B cell (primary cell): ENCODE results near the gene ERCC2. TPM values are rescaled to one million over a fixed set of nuclear protein-coding genes. Genes with fewer than 3 reads are reported as not detected.

Experiments used
- ATAC-seq: fragments of 200-7000 bp; cut with Tn5 transposase; one replicate; pipeline ENCODE4 v1.10.0; 2021; ENCODE audit warnings: low read depth, mild to moderate bottlenecking, moderate number of reproducible peaks, moderate library complexity
- CTCF ChIA-PET: fragments of 350-600 bp; sonication (Branson Sonifier 250); formaldehyde crosslinking; loops from one replicate; lab custom pipeline; 2021; ENCODE audit warnings: antibody characterized with exemption, inconsistent platforms; lab: Charles Lee
- POLR2A ChIA-PET: fragments of 350-600 bp; sonication (Branson Sonifier 250); formaldehyde crosslinking; loops from one replicate; lab custom pipeline; 2021; ENCODE audit warnings: antibody characterized with exemption; lab: Charles Lee
- DNase-seq: peaks from one replicate; pipeline ENCODE4 v3.0.0; 2013
- H2AFZ ChIP-seq: 2 replicates; pipeline ENCODE4 v1.6.1; 2012; ENCODE audit warnings: mild to moderate bottlenecking, low read depth, low read length; ENCODE audit not compliant: insufficient read depth, poor library complexity, severe bottlenecking
- H3K27ac ChIP-seq, 2 donors: 1 replicate in 1 of 2; 2 replicates in 1 of 2; pipeline ENCODE4 v1.5.1; 2012 to 2013; ENCODE audit warnings: low read length in 2 of 2, mild to moderate bottlenecking in 2 of 2, moderate library complexity in 1 of 2
- H3K27me3 ChIP-seq, 4 experiments: fragments of 200-600 bp in 1 of 4; sonication (generic) in 1 of 4; replicated peaks in 1 of 4; 1 replicate in 2 of 4; 2 replicates in 2 of 4; pipeline versions ENCODE4 v1.6.1 to v1.7.0; 2013 to 2016; ENCODE audit warnings: low read length in 3 of 4, mild to moderate bottlenecking in 2 of 4, mixed read lengths in 1 of 4, moderate library complexity in 1 of 4; ENCODE audit not compliant: insufficient read depth in 4 of 4, control insufficient read depth in 3 of 4; ENCODE audit errors: control extremely low read depth in 1 of 4
- H3K36me3 ChIP-seq, 2 experiments: replicated peaks in 1 of 2; 1 replicate in 1 of 2; 2 replicates in 1 of 2; pipeline versions ENCODE4 v1.6.1 to v1.7.1; 2013; ENCODE audit warnings: low read length in 1 of 2; ENCODE audit not compliant: insufficient read depth in 2 of 2, control insufficient read depth in 1 of 2; ENCODE audit errors: control extremely low read depth in 1 of 2, extremely low read depth in 1 of 2
- H3K4me1 ChIP-seq, 2 donors: fragments of 200-600 bp in 1 of 2; sonication (generic) in 1 of 2; 1 replicate in 1 of 2; 2 replicates in 1 of 2; pipeline versions ENCODE4 v1.5.1 to v1.6.1; 2013 to 2017; ENCODE audit warnings: low read length in 2 of 2; ENCODE audit not compliant: control insufficient read depth in 2 of 2, insufficient read depth in 2 of 2
- H3K4me2 ChIP-seq: replicated peaks from 2 replicates; pipeline ENCODE3; 2012; ENCODE audit warnings: mild to moderate bottlenecking, low read depth, low read length; ENCODE audit not compliant: poor library complexity, severe bottlenecking
- H3K4me3 ChIP-seq, 5 experiments: fragments of 200-600 bp in 1 of 5; sonication (generic) in 1 of 5; 1 replicate in 3 of 5; 2 replicates in 2 of 5; pipeline versions ENCODE4 v1.5.1 to v1.7.0; 2011 to 2016; ENCODE audit warnings: low read length in 4 of 5, mild to moderate bottlenecking in 4 of 5, low read depth in 2 of 5, control low read depth in 1 of 5, moderate library complexity in 1 of 5; ENCODE audit not compliant: insufficient read depth in 1 of 5; ENCODE audit errors: control extremely low read depth in 1 of 5, extremely low read depth in 1 of 5
- H3K79me2 ChIP-seq: fragments of 200-600 bp; sonication (generic); one replicate; pipeline ENCODE4 v1.6.0; 2016; ENCODE audit warnings: low read length; ENCODE audit not compliant: control insufficient read depth, insufficient read depth
- H3K9ac ChIP-seq: fragments of 200-600 bp; sonication (generic); 2 replicates; pipeline ENCODE4 v1.6.1; 2017; ENCODE audit warnings: mild to moderate bottlenecking, low read length, moderate library complexity
- H3K9me3 ChIP-seq, 3 donors: one replicate each; pipeline versions ENCODE4 v1.6.1 to v1.7.1; 2013; ENCODE audit warnings: low read length in 2 of 3; ENCODE audit not compliant: control insufficient read depth in 2 of 3, insufficient read depth in 1 of 3; ENCODE audit errors: control extremely low read depth in 1 of 3
- H4K20me1 ChIP-seq: 2 replicates; pipeline ENCODE4 v1.6.0; 2012; ENCODE audit warnings: mild to moderate bottlenecking, low read length; ENCODE audit not compliant: insufficient read depth, control insufficient read depth, poor library complexity, severe bottlenecking
- H3K27ac Mint-ChIP-seq: one replicate; pipeline ENCODE4 v1.8.0; 2021; ENCODE audit warnings: mixed read lengths
- H3K27me3 Mint-ChIP-seq: one replicate; pipeline ENCODE4 v1.8.0; 2021; ENCODE audit warnings: mixed read lengths
- H3K4me1 Mint-ChIP-seq: one replicate; pipeline ENCODE4 v1.8.0; 2021; ENCODE audit warnings: mixed read lengths
- H3K4me3 Mint-ChIP-seq: one replicate; pipeline ENCODE4 v1.8.0; 2021; ENCODE audit warnings: mixed read lengths
- H3K9me3 Mint-ChIP-seq: one replicate; pipeline ENCODE4 v1.8.0; 2022; ENCODE audit warnings: mixed read lengths; ENCODE audit not compliant: insufficient read depth
- EZH2 ChIP-seq: IDR thresholded peaks from 2 replicates; pipeline ENCODE4 v1.6.1; 2012; ENCODE audit warnings: borderline replicate concordance, low read depth, mild to moderate bottlenecking, moderate library complexity, low read length; ENCODE audit not compliant: insufficient read depth, poor library complexity, severe bottlenecking
- WGBS: methylation state at CpG from one replicate; pipeline ENCODE4 v1.1.5; 2013; ENCODE audit warnings: missing lambda C conversion rate; ENCODE audit not compliant: insufficient coverage; 5-methylcytosine and 5-hydroxymethylcytosine counted together
- intact Hi-C: fragments of 100-400 bp; cut with micrococcal nuclease; formaldehyde crosslinking; loops from one replicate; pipeline ENCODE4 v1.10.0; 2022
- polyA minus RNA-seq: library from RNA; depleted of rRNA, polyadenylated mRNA; stranded (reverse); fragments of >200 nt; gene quantifications from 2 replicates; pipeline ENCODE4 v1.2.3, GENCODE V29; 2012
- polyA plus RNA-seq: library from polyadenylated mRNA; depleted of rRNA; stranded (reverse); fragments of >200 nt; gene quantifications from 2 replicates; pipeline ENCODE4 v1.2.3, GENCODE V29; 2012
- total RNA-seq, 2 donors: library from RNA; stranded (reverse); fragments of 120-200 nt in 1 of 2; gene quantifications; 1 replicate in 1 of 2; 2 replicates in 1 of 2; pipeline versions ENCODE4 v1.2.3 to v1.2.4, GENCODE V29; 2013 to 2022
- TF ChIP-seq, protein P1 (sequence below): fragments of 200-600 bp; IDR thresholded peaks from one replicate; pipeline ENCODE4 v1.8.0; 2022; ENCODE audit warnings: antibody characterized with exemption, mild to moderate bottlenecking

ERCC2 gene
- total RNA-seq (26.5 and 27.6 TPM in 2 replicates), polyA plus RNA-seq (15.2 and 20.8 TPM in 2 replicates), polyA minus RNA-seq (11.9 and 14.1 TPM in 2 replicates)
- 9.4 TPM for total RNA-seq (2013)

DNA sequence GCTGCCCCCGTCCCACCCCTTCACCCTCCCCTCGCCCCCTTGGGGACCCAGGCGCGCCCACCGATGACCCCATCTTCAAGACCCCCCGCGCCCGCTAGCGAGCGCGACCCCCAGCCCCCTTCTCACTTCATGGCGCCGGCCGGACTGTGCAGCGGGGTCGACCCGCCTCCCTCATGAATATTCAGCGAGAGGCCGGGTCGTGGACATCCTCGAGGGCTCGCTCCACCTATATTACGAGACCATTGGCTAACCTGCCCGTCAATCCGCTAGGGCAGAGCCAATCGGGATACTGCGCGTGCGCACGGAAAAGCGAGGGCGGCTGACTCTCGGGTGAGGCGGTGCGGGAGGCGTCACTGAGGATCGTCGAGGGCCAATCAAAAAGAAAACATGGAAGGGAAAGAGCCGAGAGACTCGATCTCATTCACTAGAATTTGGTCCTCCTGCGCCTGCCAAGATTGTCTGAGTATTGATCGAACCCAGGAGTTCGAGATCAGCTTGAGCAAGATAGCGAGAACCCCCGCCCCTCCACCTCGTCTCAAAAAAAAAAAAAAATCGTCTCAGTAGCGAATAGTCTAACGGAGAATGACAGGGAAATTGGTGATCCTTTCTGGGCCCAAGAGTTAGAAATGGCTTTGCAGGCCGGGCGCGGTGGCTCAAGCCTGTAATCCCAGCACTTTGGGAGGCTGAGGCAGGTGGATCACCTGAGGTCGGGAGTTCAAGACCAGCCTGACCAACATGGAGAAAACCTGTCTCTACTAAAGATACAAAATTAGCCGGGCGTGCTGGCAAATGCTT lies at the start of gene ERCC2:
TSS of gene ERCC2 (minus strand) at position 164 of the 795 bp plus-strand sequence. CDS start at position 131, 33 bp downstream.
- peaks cover 7% of the 10 kb centered on the region for H3K79me2 ChIP-seq
- peaks cover 3 to 12% of the 10 kb centered on the region in 2 donors for H3K4me1 ChIP-seq
- H3K27ac ChIP-seq = peak within 1 kb of the TSS; percentile 69 to 85
- H3K4me3 Mint-ChIP-seq = peak within 1 kb of the TSS; percentile 94
- H3K27me3 Mint-ChIP-seq = no peaks in the 10 kb centered on the region
- ATAC-seq (peak; percentile 97), DNase-seq (peak; percentile 99)
- WGBS = under 1% methylated on average over 46 of the region's 55 CpGs
- peak within 1 kb of the TSS; percentile 75 for H3K9ac ChIP-seq
- peak within 1 kb of the TSS; percentile 92 for H3K27ac Mint-ChIP-seq
- no peaks in the 10 kb centered on the region for H3K9me3 ChIP-seq
- H4K20me1 ChIP-seq = no peaks in the 10 kb centered on the region
- POLR2A ChIA-PET = interaction anchor here (0.7 kb wide), 2 partner anchors 115 to 1515 kb away, joined by 3 read pairs; no protein-coding TSS in a partner anchor
- H3K9me3 Mint-ChIP-seq = no peaks in the 10 kb centered on the region
- H3K4me1 Mint-ChIP-seq = peaks cover 12% of the 10 kb centered on the region
- H3K27me3 ChIP-seq = no peaks in the 10 kb centered on the region
- H3K4me3 ChIP-seq = peak within 1 kb of the TSS; percentile 55 to 83 (median 75)
- CTCF ChIA-PET = interaction anchor here (0.6 to 2.0 kb wide), 4 partner anchors 32 to 184 kb away, joined by 3 to 6 read pairs (median 5); no protein-coding TSS in a partner anchor
- H3K36me3 ChIP-seq = peaks cover 0 to 5% of the 10 kb centered on the region in 2 experiments
- intact Hi-C loops = loop anchor here (1.0 to 5.0 kb wide), 5 partner anchors 32 to 480 kb away; partner anchors contain the start of genes BLOC1S3, POLR1G, QPCTL and SNRPD2
- H2AFZ ChIP-seq = peak within 1 kb of the TSS; percentile 97
- peak within 1 kb of the TSS; percentile 94 for H3K4me2 ChIP-seq
- TF ChIP-seq EZH2 = no peak
- TF ChIP-seq, protein P1, sequence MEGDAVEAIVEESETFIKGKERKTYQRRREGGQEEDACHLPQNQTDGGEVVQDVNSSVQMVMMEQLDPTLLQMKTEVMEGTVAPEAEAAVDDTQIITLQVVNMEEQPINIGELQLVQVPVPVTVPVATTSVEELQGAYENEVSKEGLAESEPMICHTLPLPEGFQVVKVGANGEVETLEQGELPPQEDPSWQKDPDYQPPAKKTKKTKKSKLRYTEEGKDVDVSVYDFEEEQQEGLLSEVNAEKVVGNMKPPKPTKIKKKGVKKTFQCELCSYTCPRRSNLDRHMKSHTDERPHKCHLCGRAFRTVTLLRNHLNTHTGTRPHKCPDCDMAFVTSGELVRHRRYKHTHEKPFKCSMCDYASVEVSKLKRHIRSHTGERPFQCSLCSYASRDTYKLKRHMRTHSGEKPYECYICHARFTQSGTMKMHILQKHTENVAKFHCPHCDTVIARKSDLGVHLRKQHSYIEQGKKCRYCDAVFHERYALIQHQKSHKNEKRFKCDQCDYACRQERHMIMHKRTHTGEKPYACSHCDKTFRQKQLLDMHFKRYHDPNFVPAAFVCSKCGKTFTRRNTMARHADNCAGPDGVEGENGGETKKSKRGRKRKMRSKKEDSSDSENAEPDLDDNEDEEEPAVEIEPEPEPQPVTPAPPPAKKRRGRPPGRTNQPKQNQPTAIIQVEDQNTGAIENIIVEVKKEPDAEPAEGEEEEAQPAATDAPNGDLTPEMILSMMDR = no peak
